ENCODE results near the gene UBE2N.

- TF ChIP-seq POLR2A (IDR thresholded peaks at IDR 0.05): no peak
- TF ChIP-seq CTCF (IDR thresholded peaks at IDR 0.05): no peak
Measured at GRCh38 chr12:93430280-93430679, 11.5 kb downstream of the UBE2N start.
